ENCODE results near the gene ACADL. TPM values are rescaled to one million over a fixed set of nuclear protein-coding genes. Genes with fewer than 3 reads are reported as not detected.
"Not testable (repeated sequence)": the region's sequence is repeated elsewhere in the genome, so short reads cannot be mapped to it uniquely, and the experiment has no call there.

The ACADL gene
- total and polyA plus RNA-seq, 2 of the 8 experiments (the other 6 are each of a cell fraction or from before 2014, with no cell fraction given): 0.11 to 0.34 TPM

- FAIRE-seq; H3K79me1 ChIP-seq (ENCODE audit: low read depth, low read length); H3K23me2 ChIP-seq (ENCODE audit: low read depth, low read length); H3K4ac ChIP-seq (replicated peaks; ENCODE audit: insufficient read length, low read depth, low read length); H3K27ac ChIP-seq (ENCODE audit: low read depth, low read length); H3K4me3 ChIP-seq (ENCODE audit: extremely low read depth in 1 of 4, insufficient read depth in 2 of 4, low read depth in 3 of 4, low read length in 4 of 4); H4K20me1 ChIP-seq (replicated peaks in 1 of 2; ENCODE audit: control insufficient read depth in 1 of 2, insufficient read depth in 2 of 2, low read length in 2 of 2); H3K56ac ChIP-seq (replicated peaks; ENCODE audit: insufficient read length, low read depth, low read length); POLR2A ChIA-PET (ENCODE audit: partially characterized antibody); H4K8ac ChIP-seq (ENCODE audit: extremely low read depth, insufficient read depth, low read length); H3K36me3 ChIP-seq (ENCODE audit: control insufficient read depth in 2 of 4, insufficient read depth in 4 of 4, low read length in 3 of 4); H2BK5ac ChIP-seq (ENCODE audit: low read depth, low read length); H2BK120ac ChIP-seq (replicated peaks; ENCODE audit: low read depth, low read length); H4K5ac ChIP-seq (ENCODE audit: insufficient read length, low read depth, low read length); DNase-seq (ENCODE audit: low read depth in 1 of 2, low spot score in 2 of 2); CTCF ChIA-PET (ENCODE audit: partially characterized antibody); H2BK15ac ChIP-seq (ENCODE audit: low read length); H2AK5ac ChIP-seq (ENCODE audit: low read depth, low read length); H3K18ac ChIP-seq (ENCODE audit: extremely low read depth, low read length); H2BK20ac ChIP-seq (ENCODE audit: low read length); H2AFZ ChIP-seq (ENCODE audit: low read length); H3K79me2 ChIP-seq (ENCODE audit: control insufficient read depth in 1 of 2, insufficient read depth in 2 of 2, low read length in 2 of 2); H3K23ac ChIP-seq (ENCODE audit: insufficient read length); H3K9ac ChIP-seq (replicated peaks in 1 of 4; ENCODE audit: extremely low read depth in 1 of 4, low read depth in 3 of 4, low read length in 3 of 4); H3K4me1 ChIP-seq (replicated peaks in 1 of 4; ENCODE audit: control insufficient read depth in 3 of 4, insufficient read depth in 4 of 4, low read length in 3 of 4); H4K91ac ChIP-seq (replicated peaks; ENCODE audit: insufficient read length, low read length); H3K4me2 ChIP-seq (ENCODE audit: insufficient read depth in 1 of 2, low read depth in 2 of 2, low read length in 2 of 2); H3K14ac ChIP-seq (ENCODE audit: insufficient read length); H2BK12ac ChIP-seq (ENCODE audit: low read depth, low read length); H3K9me3 ChIP-seq (ENCODE audit: insufficient read depth in 2 of 2, low read depth in 1 of 2, low read length in 1 of 2); H3K27me3 ChIP-seq (replicated peaks in 1 of 4; ENCODE audit: control insufficient read depth in 3 of 4, extremely low read depth in 1 of 4, insufficient read depth in 3 of 4, low read length in 3 of 4): not testable (repeated sequence)
- WGBS, 2 experiments (ENCODE audit: extremely low coverage in 1 of 2, insufficient coverage in 1 of 2, insufficient read length in 1 of 2, insufficient replicate concordance in 2 of 2, low coverage in 1 of 2, low lambda C conversion rate in 2 of 2, missing lambda C conversion rate in 1 of 2): 89% methylated on average over 1 of the region's 1 CpG; no CpG with 5 or more reads in 1 of the 2 experiments
Observed at GRCh38 chr2:210183936-210184335, 41.3 kb downstream of the ACADL start.

All from H1 (cell line).